Erythroblast (primary cell): ENCODE measurements around the gene FAM3D.

Experiments
- GATA1 ChIP-seq: IDR thresholded peaks from 2 replicates; pipeline ENCODE4 v1.6.1; 2011; ENCODE audit warnings: low read depth, mild to moderate bottlenecking, control low read depth, low read length, moderate library complexity
- POLR2A ChIP-seq: IDR thresholded peaks from 2 replicates; pipeline ENCODE4 v1.6.1; 2011; ENCODE audit warnings: mild to moderate bottlenecking, low read length

- no peak for TF ChIP-seq POLR2A
- no peak for TF ChIP-seq GATA1
Observed at GRCh38 chr3:58624550-58624949, 42.0 kb downstream of the FAM3D start.
